Ascending aorta (tissue), 2 donors: ENCODE measurements around the gene CCDC9. TPM values are rescaled to one million over a fixed set of nuclear protein-coding genes. Genes with fewer than 3 reads are reported as not detected.
"Not testable (repeated sequence)": the region's sequence is repeated elsewhere in the genome, so short reads cannot be mapped to it uniquely, and the experiment has no call there.

ENCODE experiments used
- DNase-seq, 2 donors: peaks; one replicate each; pipeline ENCODE4 v3.0.0-alpha.2; 2019; ENCODE audit warnings: low spot score in 2 of 2
- H3K27ac ChIP-seq, 2 donors: fragments of 200-600 bp; sonication (generic); one replicate each; pipeline ENCODE4 v1.5.1; 2016 to 2017; ENCODE audit warnings: mild to moderate bottlenecking in 1 of 2
- H3K27me3 ChIP-seq: fragments of 200-600 bp; sonication (generic); one replicate; pipeline ENCODE4 v1.5.1; 2017
- H3K36me3 ChIP-seq, 2 donors: fragments of 200-600 bp; sonication (generic); one replicate each; pipeline ENCODE4 v1.5.1; 2016
- H3K4me1 ChIP-seq, 2 donors: fragments of 200-600 bp; sonication (generic); one replicate each; pipeline ENCODE4 v1.5.1; 2016 to 2017; ENCODE audit warnings: mild to moderate bottlenecking in 1 of 2
- H3K4me3 ChIP-seq, 2 donors: fragments of 200-600 bp; sonication (generic); one replicate each; pipeline ENCODE4 v1.5.1; 2016 to 2017; ENCODE audit warnings: mild to moderate bottlenecking in 1 of 2
- H3K9me3 ChIP-seq, 2 donors: fragments of 200-600 bp; sonication (generic); one replicate each; pipeline ENCODE4 v1.5.1; 2016
- CTCF ChIP-seq, 3 experiments: fragments of 200-600 bp in 2 of 3; fragments of 450-650 bp in 1 of 3; sonication (generic) in 2 of 3; IDR thresholded peaks; one replicate each; pipeline ENCODE4 v1.5.1; 2016 to 2019; ENCODE audit warnings: antibody characterized with exemption in 3 of 3, mild to moderate bottlenecking in 1 of 3, moderate library complexity in 1 of 3
- intact Hi-C: fragments of 100-400 bp; cut with DNase I; formaldehyde crosslinking; loops from one replicate; pipeline ENCODE4 v1.15.1; 2023
- total RNA-seq: library from RNA; depleted of rRNA; stranded (reverse); fragments of >200 nt; gene quantifications from one replicate; pipeline ENCODE4 v1.1.0, GENCODE V29; 2016

Gene CCDC9
- total RNA-seq, 1 donor from 2014 or later, result 45.3 TPM

DNA sequence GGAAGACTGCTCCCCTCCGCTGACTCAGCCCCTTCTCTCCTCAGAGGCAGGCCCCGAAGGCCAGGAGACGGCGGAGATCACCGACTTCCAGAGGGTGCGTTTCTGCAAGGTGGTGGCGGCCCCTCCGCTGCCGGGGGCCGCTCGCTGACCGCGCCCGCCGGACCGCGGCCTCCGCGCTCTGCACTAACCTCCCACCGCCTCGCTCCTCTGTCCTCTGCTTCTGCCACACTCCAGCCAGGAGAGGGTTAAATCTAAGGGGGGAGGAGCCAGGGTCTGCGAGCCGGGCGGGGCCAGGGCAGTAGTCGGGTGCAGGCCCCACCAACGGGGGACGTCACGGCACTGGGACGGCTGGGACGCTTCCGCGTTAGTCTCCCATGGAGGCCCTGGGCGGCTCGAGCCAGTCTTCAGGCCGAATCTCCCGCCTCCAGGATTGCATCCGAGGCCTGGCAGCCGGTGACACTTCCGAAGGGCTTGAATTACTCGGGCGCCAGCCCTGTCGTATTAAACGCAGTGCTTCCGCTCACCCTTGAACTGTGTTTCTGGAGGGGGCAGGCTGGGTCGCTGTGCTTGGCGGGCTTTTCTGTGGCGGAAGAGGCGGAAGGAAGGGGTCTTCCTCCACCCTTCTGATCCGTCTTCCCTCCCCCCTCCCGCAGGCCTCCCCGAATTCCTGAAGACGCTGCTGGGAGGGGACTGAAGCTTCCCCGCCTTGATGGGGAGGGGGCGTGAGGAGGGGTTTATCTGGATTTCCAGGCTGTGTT, 17.2 kb downstream of the CCDC9 start:
- Histone ChIP-seq H3K27ac (peak overlapping the region; percentile 99), H3K36me3 (peaks cover 18 to 26% of the 10 kb centered on the region in 2 donors), H3K4me3 (peak overlapping the region; percentile 77 to 87), H3K4me1 (peaks cover 7 to 32% of the 10 kb centered on the region in 2 donors), H3K27me3 (no peaks in the 10 kb centered on the region), H3K9me3 (no peaks in the 10 kb centered on the region)
- TF ChIP-seq CTCF (IDR thresholded peaks at IDR 0.05), result no peak
- peak; percentile 77 to 97 for DNase-seq
- intact Hi-C loops, result loop anchor here (1.0 to 10.0 kb wide), 3 partner anchors 16 to 331 kb away; partner anchors contain the start of genes BBC3 and BICRA

GRCh38 chr19:47274071-47274890, 18.0 kb downstream of the CCDC9 start, which contains the start of gene INAFM1:
Gene INAFM1, plus strand, starts transcription at chr19:47274885. Its CDS starts 35 bp downstream, at chr19:47274920.
- Histone ChIP-seq H3K4me1 (peaks cover 7 to 40% of the 10 kb centered on the region in 2 donors), H3K27me3 (no peaks in the 10 kb centered on the region), H3K9me3 (no peaks in the 10 kb centered on the region), H3K27ac (peak within 1 kb of the TSS; percentile 99), H3K4me3 (peak within 1 kb of the TSS; percentile 77 to 87), H3K36me3 (peaks cover 17 to 26% of the 10 kb centered on the region in 2 donors)
- peak; percentile 87 to 98 for DNase-seq
- intact Hi-C loops, result loop anchor here (1.0 to 10.0 kb wide), 3 partner anchors 17 to 331 kb away; partner anchors contain the start of genes BBC3 and BICRA
- TF ChIP-seq CTCF (IDR thresholded peaks at IDR 0.05), result no peak

DNA sequence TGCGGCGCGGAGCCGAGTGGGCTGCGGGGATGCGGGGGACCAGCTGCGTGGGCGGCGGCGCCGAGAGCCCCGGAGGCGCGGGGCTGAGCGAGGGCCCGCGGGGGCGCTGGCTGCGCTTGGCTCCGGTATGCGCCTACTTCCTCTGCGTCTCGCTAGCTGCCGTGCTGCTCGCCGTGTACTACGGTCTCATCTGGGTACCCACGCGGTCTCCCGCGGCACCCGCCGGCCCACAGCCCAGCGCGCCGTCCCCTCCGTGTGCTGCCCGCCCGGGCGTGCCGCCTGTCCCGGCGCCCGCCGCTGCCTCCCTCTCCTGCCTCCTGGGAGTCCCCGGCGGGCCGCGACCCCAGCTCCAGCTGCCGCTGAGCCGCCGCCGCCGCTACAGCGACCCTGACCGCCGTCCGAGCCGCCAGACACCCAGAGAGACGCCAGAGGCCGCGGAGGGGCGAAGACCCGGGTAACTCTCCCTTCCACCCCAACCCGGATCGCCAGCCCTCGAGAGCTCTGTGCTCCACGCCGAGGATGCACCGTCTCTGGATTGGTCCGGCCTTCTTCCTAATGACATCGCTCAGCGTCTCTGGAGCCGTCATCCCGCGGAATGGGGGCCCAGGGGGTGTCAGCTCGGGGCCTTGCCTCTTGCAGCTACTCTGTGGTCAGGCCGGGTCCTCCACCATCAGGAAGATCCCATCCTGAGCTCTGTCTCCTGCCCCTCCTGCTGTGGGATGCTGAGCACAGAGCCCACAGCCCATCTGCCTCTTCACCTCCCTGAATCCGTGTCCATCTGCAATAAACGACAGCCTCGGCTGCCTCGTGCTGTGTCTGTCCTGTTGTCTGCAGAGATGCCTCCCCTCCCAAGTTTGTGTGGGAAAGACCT, 18.8 kb downstream of the CCDC9 start:
- no peaks in the 10 kb centered on the region for H3K27me3 ChIP-seq
- H3K4me1 ChIP-seq, result peaks cover 7 to 41% of the 10 kb centered on the region in 2 donors
- TF ChIP-seq CTCF (IDR thresholded peaks at IDR 0.05), result no peak
- H3K9me3 ChIP-seq, result no peaks in the 10 kb centered on the region
- H3K36me3 ChIP-seq, result peaks cover 12 to 19% of the 10 kb centered on the region in 2 donors
- peak overlapping the region; percentile 77 to 87 for H3K4me3 ChIP-seq
- peak in 1 of 2 donors; percentile 76 for DNase-seq
- H3K27ac ChIP-seq, result peak overlapping the region; percentile 88 to 99
- intact Hi-C loops, result loop anchor here (1.0 to 10.0 kb wide), 3 partner anchors 18 to 330 kb away; partner anchors contain the start of genes BBC3 and BICRA

GRCh38 chr19:47275791-47276461, 19.6 kb downstream of the CCDC9 start:
- TF ChIP-seq CTCF (IDR thresholded peaks at IDR 0.05), result no peak
- intact Hi-C loops, result loop anchor here (2.0 to 10.0 kb wide), 2 partner anchors 45 to 329 kb away; partner anchors contain the start of genes BBC3 and BICRA
- H3K4me1 ChIP-seq, result peaks cover 7 to 44% of the 10 kb centered on the region in 2 donors
- DNase-seq, result peak in 1 of 2 donors; percentile 80
- H3K27me3 ChIP-seq, result no peaks in the 10 kb centered on the region
- peak overlapping the region; percentile 77 to 87 for H3K4me3 ChIP-seq
- H3K9me3 ChIP-seq, result no peaks in the 10 kb centered on the region
- peak overlapping the region; percentile 88 to 99 for H3K27ac ChIP-seq
- peaks cover 7 to 11% of the 10 kb centered on the region in 2 donors for H3K36me3 ChIP-seq

DNA sequence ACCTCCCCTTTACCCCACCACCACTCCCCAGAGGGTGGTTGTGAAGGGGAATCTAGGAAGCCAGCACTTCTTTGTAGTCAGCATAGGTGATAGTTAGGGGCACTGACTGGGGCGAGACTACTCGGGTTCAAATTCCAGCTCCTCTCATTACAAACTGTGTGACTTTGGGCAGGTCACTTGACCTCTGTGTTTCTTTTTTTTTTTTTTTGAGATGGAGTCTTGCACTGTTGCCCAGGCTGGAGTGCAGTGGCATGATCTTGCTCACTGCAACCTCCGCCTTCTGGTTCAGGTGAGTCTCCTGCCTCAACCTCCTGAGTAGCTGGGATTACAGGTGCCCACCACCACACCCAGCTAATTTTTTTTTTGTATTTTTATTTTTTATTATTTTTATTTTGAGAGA, 20.2 kb downstream of the CCDC9 start:
- H3K4me3 ChIP-seq, H3K27me3 ChIP-seq, H3K9me3 ChIP-seq, H3K36me3 ChIP-seq, DNase-seq: not testable (repeated sequence)
- Histone ChIP-seq H3K27ac (peak overlapping the region; percentile 88 to 99), H3K4me1 (peaks cover 7 to 48% of the 10 kb centered on the region in 2 donors)
- intact Hi-C loops, result loop anchor here (10.0 kb wide), 1 partner anchor 328 kb away; the partner anchor contains the start of gene BICRA
